Measurements from ENCODE around the gene HDAC8.

DNA sequence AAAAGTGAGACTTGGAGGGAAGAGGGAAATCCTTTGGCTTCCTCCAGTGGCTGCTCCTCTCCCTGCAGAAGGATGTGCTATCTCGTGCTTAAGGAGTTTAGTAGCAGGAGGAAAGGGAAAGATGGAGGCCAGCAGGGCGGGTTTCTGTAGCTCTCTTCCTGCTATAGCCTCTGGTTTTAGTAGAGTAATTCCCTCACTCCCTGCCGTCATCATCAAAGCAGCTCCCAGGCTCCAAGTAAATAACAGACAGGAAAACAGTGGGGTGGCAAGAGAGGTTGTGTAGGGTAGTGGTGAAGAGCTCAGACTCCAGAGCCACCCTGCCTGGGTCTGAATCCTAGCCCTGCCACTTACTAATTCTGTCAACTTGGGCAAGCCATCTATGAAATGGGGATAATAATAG lies 185.4 kb downstream of the HDAC8 start:
- TF ChIP-seq POLR2A (IDR thresholded peaks at IDR 0.05) = no peak
- TF ChIP-seq, protein P1, sequence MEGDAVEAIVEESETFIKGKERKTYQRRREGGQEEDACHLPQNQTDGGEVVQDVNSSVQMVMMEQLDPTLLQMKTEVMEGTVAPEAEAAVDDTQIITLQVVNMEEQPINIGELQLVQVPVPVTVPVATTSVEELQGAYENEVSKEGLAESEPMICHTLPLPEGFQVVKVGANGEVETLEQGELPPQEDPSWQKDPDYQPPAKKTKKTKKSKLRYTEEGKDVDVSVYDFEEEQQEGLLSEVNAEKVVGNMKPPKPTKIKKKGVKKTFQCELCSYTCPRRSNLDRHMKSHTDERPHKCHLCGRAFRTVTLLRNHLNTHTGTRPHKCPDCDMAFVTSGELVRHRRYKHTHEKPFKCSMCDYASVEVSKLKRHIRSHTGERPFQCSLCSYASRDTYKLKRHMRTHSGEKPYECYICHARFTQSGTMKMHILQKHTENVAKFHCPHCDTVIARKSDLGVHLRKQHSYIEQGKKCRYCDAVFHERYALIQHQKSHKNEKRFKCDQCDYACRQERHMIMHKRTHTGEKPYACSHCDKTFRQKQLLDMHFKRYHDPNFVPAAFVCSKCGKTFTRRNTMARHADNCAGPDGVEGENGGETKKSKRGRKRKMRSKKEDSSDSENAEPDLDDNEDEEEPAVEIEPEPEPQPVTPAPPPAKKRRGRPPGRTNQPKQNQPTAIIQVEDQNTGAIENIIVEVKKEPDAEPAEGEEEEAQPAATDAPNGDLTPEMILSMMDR (IDR thresholded peaks at IDR 0.05) = no peak

Measured in lower leg skin (tissue), 3 donors.